A549 (cell line): ENCODE results near the gene TBX15. TPM values are rescaled to one million over a fixed set of nuclear protein-coding genes. Genes with fewer than 3 reads are reported as not detected.

Experiments
- ATAC-seq, 2 experiments: fragments of 200-7000 bp in 1 of 2; fragments of >200 bp in 1 of 2; cut with Nextera tagmentation in 1 of 2; cut with Tn5 transposase in 1 of 2; 3 replicates each; pipeline versions ENCODE4 v1.8.0 to v1.9.1; 2018 to 2020; ENCODE audit warnings: mild to moderate bottlenecking in 1 of 2, moderate library complexity in 1 of 2
- CTCF ChIA-PET: fragments of 300-600 bp; sonication (Branson Sonifier 250); formaldehyde crosslinking; extraction: SDS; loops from one replicate; lab custom pipeline; 2021; ENCODE audit warnings: antibody characterized with exemption, inconsistent platforms; lab: Yijun Ruan, JAX
- POLR2A ChIA-PET: fragments of 350-600 bp; formaldehyde crosslinking; extraction: SDS; loops from one replicate; lab custom pipeline; 2021; ENCODE audit warnings: antibody characterized with exemption, inconsistent platforms; lab: Yijun Ruan, JAX
- DNase-seq, 2 experiments: peaks; one replicate each; pipeline versions ENCODE4 v3.0.0 to v3.0.0-alpha.2; 2011 to 2016; ENCODE audit warnings: low read depth in 1 of 2, low spot score in 1 of 2
- FAIRE-seq: peaks from 2 replicates; lab custom pipeline; 2011; peaks lifted over from hg19 to GRCh38; lab: Jason Lieb, UNC
- H3K27ac ChIP-seq, 2 experiments: fragments of >200 bp; sonication (Bioruptor Twin); formaldehyde crosslinking; 3 replicates each; pipeline ENCODE4 v1.5.1; 2016 to 2017
- H3K4me1 ChIP-seq: fragments of >200 bp; sonication (Bioruptor Twin); formaldehyde crosslinking; 3 replicates; pipeline ENCODE4 v1.6.1; 2016
- H3K4me2 ChIP-seq: fragments of >200 bp; sonication (Bioruptor Twin); formaldehyde crosslinking; 3 replicates; pipeline ENCODE4 v1.6.1; 2016
- H3K4me3 ChIP-seq: fragments of >200 bp; sonication (Bioruptor Twin); formaldehyde crosslinking; 3 replicates; pipeline ENCODE4 v1.5.1; 2016
- H3K9me3 ChIP-seq: fragments of >200 bp; sonication (Bioruptor Twin); formaldehyde crosslinking; 3 replicates; pipeline ENCODE4 v1.6.1; 2016
- CHD4 ChIP-seq: fragments of 200-600 bp; sonication (generic); IDR thresholded peaks from 2 replicates; pipeline ENCODE4 v1.6.1; 2016; ENCODE audit warnings: antibody characterized with exemption, mild to moderate bottlenecking, borderline replicate concordance
- E2F6 ChIP-seq: IDR thresholded peaks from 2 replicates; pipeline ENCODE4 v1.6.1; 2012; ENCODE audit warnings: low read depth, borderline replicate concordance
- EHF ChIP-seq: fragments of 250-450 bp; sonication (Bioruptor Pico); IDR thresholded peaks from 2 replicates; pipeline ENCODE4 v1.5.0; 2020; ENCODE audit warnings: mild to moderate bottlenecking
- FOSL2 ChIP-seq, 2 experiments: fragments of 450-650 bp in 1 of 2; fragments of >200 bp in 1 of 2; sonication (Bioruptor Twin) in 1 of 2; formaldehyde crosslinking; IDR thresholded peaks; 2 replicates each; pipeline versions ENCODE4 v1.5.0 to v1.6.1; 2016 to 2020; ENCODE audit warnings: mild to moderate bottlenecking in 1 of 2, moderate library complexity in 1 of 2
- GATA3 ChIP-seq: IDR thresholded peaks from 2 replicates; pipeline ENCODE4 v1.6.1; 2012; ENCODE audit warnings: borderline replicate concordance
- HDAC2 ChIP-seq: fragments of 200-600 bp; sonication (generic); IDR thresholded peaks from 2 replicates; pipeline ENCODE4 v1.6.1; 2016
- HEYL ChIP-seq: fragments of 250-450 bp; sonication (Bioruptor Pico); IDR thresholded peaks from 2 replicates; pipeline ENCODE4 v1.8.0; 2021; ENCODE audit warnings: mild to moderate bottlenecking, moderate library complexity
- HOXA7 ChIP-seq: fragments of 250-450 bp; sonication (Bioruptor Pico); IDR thresholded peaks from 2 replicates; pipeline ENCODE4 v1.5.0; 2020; ENCODE audit warnings: mild to moderate bottlenecking, moderate library complexity
- HOXB5 ChIP-seq: fragments of 250-450 bp; sonication (Bioruptor Pico); IDR thresholded peaks from 2 replicates; pipeline ENCODE4 v1.5.0; 2020; ENCODE audit warnings: mild to moderate bottlenecking, moderate library complexity
- JUN ChIP-seq, 2 experiments: fragments of >200 bp; sonication (Bioruptor Twin); formaldehyde crosslinking; IDR thresholded peaks; 2 replicates in 1 of 2; 3 replicates in 1 of 2; pipeline ENCODE4 v1.6.1; 2016 to 2017
- JUNB ChIP-seq: fragments of >200 bp; sonication (Bioruptor Twin); formaldehyde crosslinking; IDR thresholded peaks from 2 replicates; pipeline ENCODE4 v1.6.1; 2016
- KDM5A ChIP-seq: fragments of 200-600 bp; sonication (generic); IDR thresholded peaks from 2 replicates; pipeline ENCODE4 v1.6.1; 2016; ENCODE audit warnings: antibody characterized with exemption, mild to moderate bottlenecking
- NR3C1 ChIP-seq: fragments of >200 bp; sonication (Bioruptor Twin); formaldehyde crosslinking; IDR thresholded peaks from 3 replicates; pipeline ENCODE4 v1.6.1; 2017
- PHF8 ChIP-seq: fragments of 200-600 bp; sonication (generic); IDR thresholded peaks from 2 replicates; pipeline ENCODE4 v1.6.1; 2016; ENCODE audit warnings: low read depth, mild to moderate bottlenecking, antibody characterized with exemption, moderate library complexity, borderline replicate concordance
- POLR2A ChIP-seq: IDR thresholded peaks from 2 replicates; pipeline ENCODE4 v1.6.1; 2012; ENCODE audit warnings: mild to moderate bottlenecking, low read length
- POLR2AphosphoS2 ChIP-seq: conservative IDR thresholded peaks from 2 replicates; pipeline ENCODE4 v1.6.1; 2012; ENCODE audit warnings: low read length, improper control_type of control experiment, inconsistent platforms
- RARB ChIP-seq: fragments of 250-450 bp; sonication (Bioruptor Pico); IDR thresholded peaks from 2 replicates; pipeline ENCODE4 v1.8.0; 2021; ENCODE audit warnings: mild to moderate bottlenecking, moderate library complexity
- RCOR1 ChIP-seq: fragments of 150-350 bp; IDR thresholded peaks from 2 replicates; pipeline ENCODE4 v1.6.1; 2014; ENCODE audit warnings: antibody characterized with exemption, low read length, low read depth
- RFX5 ChIP-seq: fragments of 450-650 bp; IDR thresholded peaks from 2 replicates; pipeline ENCODE4 v1.7.1; 2014; ENCODE audit warnings: antibody characterized with exemption, mild to moderate bottlenecking, moderate library complexity
- TFCP2L1 ChIP-seq: fragments of 250-450 bp; sonication (Bioruptor Pico); IDR thresholded peaks from 2 replicates; pipeline ENCODE4 v1.5.0; 2021; ENCODE audit warnings: mild to moderate bottlenecking
- TP53 ChIP-seq: fragments of 250-450 bp; sonication (Bioruptor Pico); IDR thresholded peaks from 2 replicates; pipeline ENCODE4 v1.5.0; 2021; ENCODE audit warnings: mild to moderate bottlenecking, moderate library complexity
- ZFP36 ChIP-seq: fragments of 450-650 bp; IDR thresholded peaks from 2 replicates; pipeline ENCODE4 v1.6.1; 2014; ENCODE audit warnings: borderline replicate concordance; ENCODE audit not compliant: partially characterized antibody
- WGBS: methylation state at CpG from one replicate; pipeline ENCODE4 v1.1.6; 2017; ENCODE audit errors: missing lambda C conversion rate; 5-methylcytosine and 5-hydroxymethylcytosine counted together
- polyA plus RNA-seq, 4 experiments: library from polyadenylated mRNA; depleted of rRNA in 3 of 4; stranded (reverse); fragments of >200 nt; fragmentation: RNase III in 1 of 4; extraction: RNeasy Plus Mini Kit Qiagen cat#74134 plus additional on column Dnase treatment in 1 of 4; gene quantifications; 2 replicates in 3 of 4; 3 replicates in 1 of 4; pipeline ENCODE4 v1.2.3, GENCODE V29; 2011 to 2017

The TBX15 gene
- polyA plus RNA-seq, 2 of the 4 experiments (the other 2 are of a cell fraction) = 0.04 TPM; not detected in 1

GRCh38 chr1:119004129-119004527 is 16.0 kb upstream of the TBX15 start:
- Histone ChIP-seq H3K27ac (no peak overlapping the region), H3K9me3 (no peaks in the 10 kb centered on the region), H3K4me3 (no peak overlapping the region), H3K4me2 (no peak overlapping the region), H3K4me1 (no peaks in the 10 kb centered on the region)
- WGBS = 36% methylated on average over 5 of the region's 5 CpGs
- no peak for FAIRE-seq
- no peak for DNase-seq
- CTCF ChIA-PET = interaction anchor here (0.6 kb wide), 1 partner anchor 192 kb away, joined by 3 read pairs; no protein-coding TSS in a partner anchor
- TF ChIP-seq RFX5 = no peak
- TF ChIP-seq PHF8 = no peak
- TF ChIP-seq EHF (CRISPR knock-in tag) = no peak
- no peak for TF ChIP-seq TFCP2L1 (CRISPR knock-in tag)
- TF ChIP-seq RARB (CRISPR knock-in tag) = no peak
- no peak for TF ChIP-seq ZFP36
- no peak for TF ChIP-seq E2F6
- TF ChIP-seq NR3C1 = no peak
- no peak for TF ChIP-seq HOXA7
- no peak for TF ChIP-seq POLR2A
- no peak for TF ChIP-seq GATA3
- no peak for TF ChIP-seq TP53 (CRISPR knock-in tag)
- TF ChIP-seq KDM5A = no peak
- TF ChIP-seq POLR2AphosphoS2 = no peak
- TF ChIP-seq RCOR1 = no peak
- no peak for TF ChIP-seq HEYL (CRISPR knock-in tag)
- TF ChIP-seq FOSL2 (IDR thresholded peaks at IDR 0.05) = no peak
- no peak for TF ChIP-seq FOSL2 (CRISPR knock-in tag; IDR thresholded peaks at IDR 0.05)
- TF ChIP-seq HDAC2 = no peak
- no peak for ATAC-seq
- POLR2A ChIA-PET = no interaction called here

- no peak for TF ChIP-seq EHF (CRISPR knock-in tag)
- TF ChIP-seq, all 56 proteins: peak for 0
- POLR2A ChIA-PET = no interaction called here
- CTCF ChIA-PET = interaction anchor here (0.6 kb wide), 1 partner anchor 192 kb away, joined by 3 read pairs; no protein-coding TSS in a partner anchor
- Histone ChIP-seq H3K27ac (no peak overlapping the region), H3K9me3 (no peaks in the 10 kb centered on the region), H3K4me2 (no peak overlapping the region), H3K4me3 (no peak overlapping the region), H3K4me1 (no peaks in the 10 kb centered on the region)
- WGBS = 84% methylated on average over 14 of the region's 14 CpGs
- DNase-seq (no peak), FAIRE-seq (no peak), ATAC-seq (no peak)
These were observed 15.4 kb upstream of the TBX15 start for GRCh38 chr1:119003413-119004128.

- TF ChIP-seq EHF (CRISPR knock-in tag) (no peak), JUNB (no peak), HOXB5 (CRISPR knock-in tag) (no peak), JUN (IDR thresholded peaks at IDR 0.05) (no peak), CHD4 (no peak)
- CTCF ChIA-PET = no interaction called here
- DNase-seq (no peak), ATAC-seq (no peak), FAIRE-seq (no peak)
- Histone ChIP-seq H3K4me2 (no peak overlapping the region), H3K9me3 (no peaks in the 10 kb centered on the region), H3K27ac (no peak overlapping the region), H3K4me3 (no peak overlapping the region), H3K4me1 (no peaks in the 10 kb centered on the region)
- POLR2A ChIA-PET = no interaction called here
- WGBS = 70% methylated on average over 13 of the region's 16 CpGs
These were observed 14.0 kb upstream of the TBX15 start for GRCh38 chr1:119002028-119002686.
